ENCODE measurements around the gene GNAZ. TPM values are rescaled to one million over a fixed set of nuclear protein-coding genes. Genes with fewer than 3 reads are reported as not detected.

The GNAZ gene
- total RNA-seq (2022; extraction: Qiagen RNA extraction), result 1.9 to 3.1 TPM (median 2.8 TPM) in 5 replicates

GRCh38 chr22:23070418-23071229, at the start of gene GNAZ:
Gene GNAZ, plus strand, starts transcription at chr22:23070519. Its CDS starts 25,177 bp downstream, at chr22:23095696.

GRCh38 chr22:23144932-23145877, 74.9 kb downstream of the GNAZ start, which contains the start of gene RAB36:
Gene RAB36, plus strand, starts transcription at chr22:23145477. Its CDS starts 1,140 bp downstream, at chr22:23146617.

Other genes with a start within 250 kb of the GNAZ start
- gene IGLL5, start 182.7 kb upstream of the GNAZ start, total RNA-seq (2022; extraction: Qiagen RNA extraction), result not detected in 5 replicates
- gene RSPH14, start 71.5 kb downstream of the GNAZ start, total RNA-seq (2022; extraction: Qiagen RNA extraction), result 0.90 to 1.5 TPM (median 0.99 TPM) in 5 replicates
- gene RAB36, start 75.0 kb downstream of the GNAZ start, total RNA-seq (2022; extraction: Qiagen RNA extraction), result 6.8 to 7.8 TPM (median 7.1 TPM) in 5 replicates
- 14.8 to 21.3 TPM (median 20.5 TPM) in 5 replicates for gene BCR, start 110.0 kb downstream of the GNAZ start, total RNA-seq (2022; extraction: Qiagen RNA extraction)

Data from A549 treated with Hydrocortisone at 1 μM for 4 hours (cell line).